GM12878 (cell line): Measurements from ENCODE around the gene PLS3.

Experiments used
- ATF2 ChIP-seq: IDR thresholded peaks from 2 replicates; pipeline ENCODE4 v1.6.1; 2012; ENCODE audit warnings: low read length, inconsistent platforms
- BACH1 ChIP-seq: fragments of 450-650 bp; IDR thresholded peaks from 2 replicates; pipeline ENCODE4 v1.6.1; 2017; ENCODE audit warnings: mild to moderate bottlenecking, borderline replicate concordance
- CBX3 ChIP-seq: fragments of 200-600 bp; sonication (generic); IDR thresholded peaks from 2 replicates; pipeline ENCODE4 v1.6.1; 2016; ENCODE audit warnings: low read depth, borderline replicate concordance
- CTCF ChIP-seq, 3 experiments: IDR thresholded peaks in 2 of 3; conservative IDR thresholded peaks in 1 of 3; 2 replicates each; pipeline ENCODE4 v1.5.1; 2011; ENCODE audit warnings: low read depth in 3 of 3, low read length in 3 of 3, mild to moderate bottlenecking in 3 of 3, control low read depth in 2 of 3, moderate library complexity in 2 of 3, inconsistent platforms in 1 of 3, mixed read lengths in 1 of 3; ENCODE audit not compliant: control insufficient read depth in 2 of 3, insufficient read depth in 1 of 3; ENCODE audit errors: extremely low read depth in 1 of 3
- MEF2A ChIP-seq: IDR thresholded peaks from 2 replicates; pipeline ENCODE4 v1.6.1; 2011; ENCODE audit warnings: low read depth, mild to moderate bottlenecking, low read length, moderate library complexity; ENCODE audit not compliant: insufficient read depth
- NFYB ChIP-seq: IDR thresholded peaks from 2 replicates; pipeline ENCODE4 v1.6.1; 2011; ENCODE audit warnings: low read depth, mild to moderate bottlenecking, low read length, improper control_type of control experiment, moderate library complexity; ENCODE audit not compliant: insufficient read depth
- POLR2AphosphoS2 ChIP-seq: IDR thresholded peaks from 2 replicates; pipeline ENCODE4 v1.6.1; 2011; ENCODE audit warnings: low read depth, mild to moderate bottlenecking, low read length, improper control_type of control experiment, moderate library complexity
- RCOR1 ChIP-seq: conservative IDR thresholded peaks from 2 replicates; pipeline ENCODE4 v1.6.1; 2012; ENCODE audit warnings: low read depth, low read length, improper control_type of control experiment
- SMC3 ChIP-seq: IDR thresholded peaks from 2 replicates; pipeline ENCODE4 v1.6.1; 2011; ENCODE audit warnings: low read length, improper control_type of control experiment, borderline replicate concordance
- SPI1 ChIP-seq: IDR thresholded peaks from 2 replicates; pipeline ENCODE4 v1.6.1; 2011; ENCODE audit warnings: low read depth, mild to moderate bottlenecking, low read length, moderate library complexity, borderline replicate concordance; ENCODE audit not compliant: insufficient read depth
- TARDBP ChIP-seq: IDR thresholded peaks from 2 replicates; pipeline ENCODE4 v1.6.1; 2016; ENCODE audit warnings: borderline replicate concordance

GRCh38 chrX:115602308-115602707, 41.3 kb downstream of the PLS3 start:
- TF ChIP-seq BACH1 (no peak), NFYB (no peak), CTCF (IDR thresholded peaks at IDR 0.05 in 2 of 3, conservative IDR thresholded peaks at IDR 0.05 in 1 of 3; ENCODE audit: control insufficient read depth in 2 of 3, extremely low read depth in 1 of 3, insufficient read depth in 1 of 3, low read depth in 3 of 3, low read length in 3 of 3) (no peak), ATF2 (no peak), MEF2A (no peak), POLR2AphosphoS2 (no peak), CBX3 (no peak), RCOR1 (no peak), SMC3 (no peak), SPI1 (no peak), TARDBP (no peak)
